ENCODE results near the gene MYO5C.
A peak's percentile ranks its signal among the peaks of the same experiment; 100 is the strongest.

The MYO5C gene

GRCh38 chr15:52258461-52258860 is 37.1 kb downstream of the MYO5C start:
- TF ChIP-seq, protein P1, sequence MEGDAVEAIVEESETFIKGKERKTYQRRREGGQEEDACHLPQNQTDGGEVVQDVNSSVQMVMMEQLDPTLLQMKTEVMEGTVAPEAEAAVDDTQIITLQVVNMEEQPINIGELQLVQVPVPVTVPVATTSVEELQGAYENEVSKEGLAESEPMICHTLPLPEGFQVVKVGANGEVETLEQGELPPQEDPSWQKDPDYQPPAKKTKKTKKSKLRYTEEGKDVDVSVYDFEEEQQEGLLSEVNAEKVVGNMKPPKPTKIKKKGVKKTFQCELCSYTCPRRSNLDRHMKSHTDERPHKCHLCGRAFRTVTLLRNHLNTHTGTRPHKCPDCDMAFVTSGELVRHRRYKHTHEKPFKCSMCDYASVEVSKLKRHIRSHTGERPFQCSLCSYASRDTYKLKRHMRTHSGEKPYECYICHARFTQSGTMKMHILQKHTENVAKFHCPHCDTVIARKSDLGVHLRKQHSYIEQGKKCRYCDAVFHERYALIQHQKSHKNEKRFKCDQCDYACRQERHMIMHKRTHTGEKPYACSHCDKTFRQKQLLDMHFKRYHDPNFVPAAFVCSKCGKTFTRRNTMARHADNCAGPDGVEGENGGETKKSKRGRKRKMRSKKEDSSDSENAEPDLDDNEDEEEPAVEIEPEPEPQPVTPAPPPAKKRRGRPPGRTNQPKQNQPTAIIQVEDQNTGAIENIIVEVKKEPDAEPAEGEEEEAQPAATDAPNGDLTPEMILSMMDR (IDR thresholded peaks at IDR 0.05; ENCODE audit: borderline replicate concordance, control extremely low read depth, extremely low read depth, insufficient read depth, missing control alignments): no peak
- in situ Hi-C loops (cut with MboI; ENCODE audit: low sequenced_read_pairs, unreplicated experiment): no loop called here
- DNase-seq (ENCODE audit: low spot score): no peak

DNA sequence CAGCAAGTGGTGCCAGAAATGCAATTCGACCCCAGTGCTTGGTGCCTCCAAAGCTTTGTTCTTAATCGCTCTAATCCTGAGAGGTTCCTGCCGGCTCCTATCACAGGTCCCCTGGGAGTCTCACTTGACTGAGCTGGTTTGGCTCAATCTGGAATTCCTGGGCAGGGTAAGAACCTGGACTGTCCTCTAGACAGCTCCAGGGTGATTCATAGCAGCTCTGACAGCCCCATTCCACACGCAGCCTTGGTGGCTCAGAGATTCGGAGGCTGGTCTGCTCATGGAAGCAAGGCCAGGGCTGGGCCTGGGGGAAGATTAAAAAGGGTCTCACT is 37.9 kb downstream of the MYO5C start:
- DNase-seq (ENCODE audit: low spot score): no peak
- in situ Hi-C loops (cut with MboI; ENCODE audit: low sequenced_read_pairs, unreplicated experiment): no loop called here
- TF ChIP-seq, protein P1 (IDR thresholded peaks at IDR 0.05; ENCODE audit: borderline replicate concordance, control extremely low read depth, extremely low read depth, insufficient read depth, missing control alignments): no peak

GRCh38 chr15:52256930-52257733 is 38.5 kb downstream of the MYO5C start:
- no peak for DNase-seq (ENCODE audit: low spot score)
- in situ Hi-C loops (cut with MboI; ENCODE audit: low sequenced_read_pairs, unreplicated experiment): no loop called here
- TF ChIP-seq, protein P1 (IDR thresholded peaks at IDR 0.05; ENCODE audit: borderline replicate concordance, control extremely low read depth, extremely low read depth, insufficient read depth, missing control alignments): no peak

DNA sequence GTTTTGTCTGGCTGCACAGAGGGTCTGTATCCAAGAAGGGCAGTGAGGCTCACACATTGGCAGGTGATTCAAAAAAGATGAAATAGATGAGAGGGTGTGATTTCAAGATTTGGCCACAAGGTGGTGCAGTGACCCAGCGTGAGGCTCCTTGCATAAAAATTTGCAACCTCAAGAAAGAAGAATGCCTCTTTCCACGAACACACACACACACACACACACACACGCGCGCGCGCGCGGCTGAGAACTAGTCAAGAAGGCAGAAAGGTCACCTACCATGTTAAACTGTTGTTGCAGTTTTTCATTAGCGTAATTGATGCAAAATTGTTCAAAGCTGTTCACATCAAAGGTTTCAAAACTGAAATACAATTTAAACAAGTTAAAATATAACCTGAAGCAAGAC is 39.2 kb downstream of the MYO5C start:
- in situ Hi-C loops (cut with MboI; ENCODE audit: low sequenced_read_pairs, unreplicated experiment): no loop called here
- TF ChIP-seq, protein P1 (IDR thresholded peaks at IDR 0.05; ENCODE audit: borderline replicate concordance, control extremely low read depth, extremely low read depth, insufficient read depth, missing control alignments): peak; percentile 73
- DNase-seq (ENCODE audit: low spot score): peak; percentile 79

- DNase-seq (ENCODE audit: low spot score): no peak
- TF ChIP-seq, protein P1 (IDR thresholded peaks at IDR 0.05; ENCODE audit: borderline replicate concordance, control extremely low read depth, extremely low read depth, insufficient read depth, missing control alignments): no peak
- in situ Hi-C loops (cut with MboI; ENCODE audit: low sequenced_read_pairs, unreplicated experiment): no loop called here
Observed at GRCh38 chr15:52255935-52256334, 39.7 kb downstream of the MYO5C start.

- in situ Hi-C loops (cut with MboI; ENCODE audit: low sequenced_read_pairs, unreplicated experiment): no loop called here
- TF ChIP-seq, protein P1 (IDR thresholded peaks at IDR 0.05; ENCODE audit: borderline replicate concordance, control extremely low read depth, extremely low read depth, insufficient read depth, missing control alignments): no peak
- no peak for DNase-seq (ENCODE audit: low spot score)
Observed at GRCh38 chr15:52255008-52255407, 40.6 kb downstream of the MYO5C start.

Measured in GM13976 (cell line).